ENCODE measurements around the gene XG.
"Not testable (repeated sequence)": the region's sequence is repeated elsewhere in the genome, so short reads cannot be mapped to it uniquely, and the experiment has no call there.

Gene XG

GRCh38 chrX:2751874-2752300 is at the start of gene XG:
XG (plus strand) TSS chrX:2752040; CDS start chrX:2752275, 235 bp downstream.
- not testable (repeated sequence) for DNase-seq

GRCh38 chrX:2703991-2704369 is 47.9 kb upstream of the XG start:
- no peak for DNase-seq

GRCh38 chrX:2705046-2705832 is 46.6 kb upstream of the XG start:
- no peak for DNase-seq

- no peak for DNase-seq
Measured at GRCh38 chrX:2707334-2707760, 44.5 kb upstream of the XG start.

GRCh38 chrX:2708021-2708420 is 43.8 kb upstream of the XG start:
- no peak for DNase-seq

- DNase-seq, result no peak
Measured at GRCh38 chrX:2708592-2709188, 43.1 kb upstream of the XG start.

- DNase-seq, result no peak
Measured at GRCh38 chrX:2709556-2709955, 42.3 kb upstream of the XG start.

- DNase-seq, result no peak
Measured at GRCh38 chrX:2710041-2710840, 41.6 kb upstream of the XG start.

GRCh38 chrX:2711441-2711840 is 40.4 kb upstream of the XG start:
- no peak for DNase-seq

- DNase-seq, result no peak
Measured at GRCh38 chrX:2712428-2712827, 39.4 kb upstream of the XG start.

GRCh38 chrX:2712890-2713840 is 38.7 kb upstream of the XG start:
- DNase-seq, result no peak

GRCh38 chrX:2714551-2714950 is 37.3 kb upstream of the XG start:
- DNase-seq, result no peak

- DNase-seq, result no peak
Measured at GRCh38 chrX:2715066-2715600, 36.7 kb upstream of the XG start.

GRCh38 chrX:2717312-2717711 is 34.5 kb upstream of the XG start:
- DNase-seq, result no peak

GRCh38 chrX:2718821-2719220 is 33.0 kb upstream of the XG start:
- no peak for DNase-seq

- no peak for DNase-seq
Measured at GRCh38 chrX:2719774-2720447, 31.9 kb upstream of the XG start.

GRCh38 chrX:2723286-2723879 is 28.5 kb upstream of the XG start:
- DNase-seq, result no peak

- DNase-seq, result not testable (repeated sequence)
Measured at GRCh38 chrX:2727264-2727663, 24.6 kb upstream of the XG start.

- DNase-seq, result no peak
Measured at GRCh38 chrX:2732076-2732475, 19.8 kb upstream of the XG start.

GRCh38 chrX:2732649-2733048 is 19.2 kb upstream of the XG start:
- DNase-seq, result no peak

- DNase-seq, result no peak
Measured at GRCh38 chrX:2733286-2733685, 18.6 kb upstream of the XG start.
